SJSA1 (cell line): ENCODE data around the gene NAB1. TPM values are rescaled to one million over a fixed set of nuclear protein-coding genes. Genes with fewer than 3 reads are reported as not detected.

ENCODE experiments used
- DNase-seq, 2 experiments: peaks; one replicate each; pipeline ENCODE4 v3.0.0-alpha.2; 2015 to 2020; ENCODE audit warnings: low spot score in 2 of 2, low read depth in 1 of 2
- H3K27ac ChIP-seq: fragments of 250-450 bp; sonication (Bioruptor Pico); 2 replicates; pipeline ENCODE4 v1.5.1; 2020; ENCODE audit warnings: mild to moderate bottlenecking, moderate library complexity
- H3K27me3 ChIP-seq: fragments of 250-450 bp; sonication (Bioruptor Pico); replicated peaks from 2 replicates; pipeline ENCODE4 v1.5.1; 2020; ENCODE audit warnings: mild to moderate bottlenecking, moderate library complexity
- H3K36me3 ChIP-seq: fragments of 250-450 bp; sonication (Bioruptor Pico); 2 replicates; pipeline ENCODE4 v1.5.1; 2020; ENCODE audit warnings: mild to moderate bottlenecking
- H3K4me1 ChIP-seq: fragments of 250-450 bp; sonication (Bioruptor Pico); replicated peaks from 2 replicates; pipeline ENCODE4 v1.6.1; 2021; ENCODE audit warnings: mild to moderate bottlenecking
- H3K4me3 ChIP-seq: fragments of 250-450 bp; sonication (Bioruptor Pico); 2 replicates; pipeline ENCODE4 v1.5.1; 2020; ENCODE audit warnings: mild to moderate bottlenecking
- H3K9me3 ChIP-seq: fragments of 250-450 bp; sonication (Bioruptor Pico); replicated peaks from 2 replicates; pipeline ENCODE4 v1.5.1; 2020; ENCODE audit warnings: mild to moderate bottlenecking
- total RNA-seq: library from RNA; depleted of rRNA; stranded (reverse); fragments of >200 nt; shearing (Covaris generic); gene quantifications from 2 replicates; pipeline ENCODE4 v1.2.3, GENCODE V29; 2014

NAB1 gene
- total RNA-seq, 1 experiment from 2014 or later, result 31.2 TPM

DNA sequence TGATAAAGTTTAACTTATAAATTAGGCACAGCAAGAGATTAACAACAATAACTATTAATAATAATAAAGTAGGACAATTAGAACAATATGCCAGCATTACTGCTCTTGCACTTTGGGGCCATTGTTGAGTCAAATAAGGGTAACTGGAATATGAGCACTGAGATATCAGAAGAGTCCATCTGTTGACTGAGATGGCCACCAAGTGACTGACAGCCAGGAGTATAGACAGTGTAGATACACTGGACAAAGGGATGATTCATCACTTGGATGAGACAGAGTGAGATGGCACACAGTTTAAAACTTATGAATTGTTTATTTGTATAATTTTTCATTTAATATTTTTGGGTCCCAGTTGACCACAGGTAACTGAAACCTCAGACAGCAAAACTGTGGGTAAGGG, 20.0 kb downstream of the NAB1 start:
- Histone ChIP-seq H3K4me3 (no peak overlapping the region), H3K27ac (no peak overlapping the region), H3K36me3 (peaks cover 38% of the 10 kb centered on the region), H3K9me3 (no peaks in the 10 kb centered on the region), H3K27me3 (no peaks in the 10 kb centered on the region), H3K4me1 (peaks cover 5% of the 10 kb centered on the region)
- DNase-seq, result no peak

DNA sequence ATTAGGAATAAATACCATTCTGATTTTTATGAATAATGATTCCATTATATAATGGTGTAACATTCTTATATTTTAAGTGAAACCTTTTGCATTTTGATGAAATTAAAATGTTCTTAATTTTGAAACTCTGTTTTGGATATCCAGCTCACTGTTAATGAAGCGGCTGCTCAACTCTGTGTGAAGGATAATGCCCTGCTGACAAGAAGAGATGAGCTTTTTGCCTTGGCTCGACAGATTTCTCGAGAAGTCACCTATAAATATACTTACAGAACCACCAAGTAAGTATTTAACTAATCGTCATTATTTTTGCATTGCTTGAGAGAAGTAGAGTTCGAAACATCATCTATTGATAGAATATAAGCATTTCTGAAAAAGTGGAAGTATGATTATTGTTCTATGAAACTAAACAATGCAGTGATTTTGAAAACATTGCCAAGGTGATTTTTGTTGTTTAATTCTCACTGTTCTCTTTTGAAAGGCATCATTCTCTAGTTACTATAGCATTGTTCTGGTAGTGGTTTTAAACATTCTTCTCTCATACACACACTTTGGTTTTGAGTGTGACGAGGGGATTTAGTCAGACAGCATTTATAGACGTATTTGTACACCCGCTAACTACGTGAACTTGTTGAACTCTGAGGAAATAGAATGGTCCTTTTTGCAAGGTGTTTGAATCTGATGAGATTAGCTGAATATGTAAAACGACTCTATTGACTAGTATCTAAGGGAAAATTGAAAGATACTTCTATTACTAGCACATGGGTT, 21.5 kb downstream of the NAB1 start:
- peaks cover 3% of the 10 kb centered on the region; the same call in 1 of the 2 replicates for H3K4me1 ChIP-seq
- no peaks in the 10 kb centered on the region for H3K9me3 ChIP-seq
- no peak for DNase-seq
- peaks cover 48% of the 10 kb centered on the region for H3K36me3 ChIP-seq
- H3K4me3 ChIP-seq, result no peak overlapping the region
- no peaks in the 10 kb centered on the region for H3K27me3 ChIP-seq
- no peak overlapping the region for H3K27ac ChIP-seq

DNA sequence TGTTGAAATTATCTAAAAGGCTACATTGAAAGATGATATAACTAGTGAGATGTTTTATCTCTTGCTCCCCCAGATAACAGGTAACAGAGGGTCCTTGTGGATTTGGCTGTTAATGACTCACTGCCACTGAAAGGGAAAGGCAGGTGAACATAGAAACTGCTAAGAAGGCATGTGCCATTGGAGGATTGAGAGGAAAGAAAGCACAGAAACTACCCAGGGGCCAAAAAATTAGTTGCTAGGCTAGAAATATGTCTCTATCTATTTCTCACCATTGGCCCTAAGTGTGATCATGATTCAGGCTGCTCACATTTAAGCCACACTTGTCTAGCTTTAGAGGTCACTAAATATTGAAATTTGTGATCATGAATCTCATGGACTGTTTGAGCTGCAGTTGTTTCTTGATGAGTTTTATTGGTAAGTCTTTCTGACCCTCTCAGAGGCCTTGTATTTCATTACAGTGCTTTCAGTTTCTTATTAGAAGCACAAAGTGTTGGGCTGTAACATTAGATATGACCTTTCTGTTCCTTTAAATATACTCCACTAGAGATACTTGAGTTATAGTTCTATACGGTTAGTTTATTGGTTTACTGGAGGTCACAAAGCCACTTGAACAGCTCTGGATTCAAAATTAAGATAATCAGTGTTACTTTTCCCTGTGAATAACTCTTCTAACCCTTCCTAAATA, 26.2 kb downstream of the NAB1 start:
- no peaks in the 10 kb centered on the region for H3K4me1 ChIP-seq
- no peaks in the 10 kb centered on the region for H3K9me3 ChIP-seq
- DNase-seq, result no peak
- H3K36me3 ChIP-seq, result peaks cover 48% of the 10 kb centered on the region
- no peak overlapping the region for H3K27ac ChIP-seq
- H3K4me3 ChIP-seq, result no peak overlapping the region
- no peaks in the 10 kb centered on the region for H3K27me3 ChIP-seq

DNA sequence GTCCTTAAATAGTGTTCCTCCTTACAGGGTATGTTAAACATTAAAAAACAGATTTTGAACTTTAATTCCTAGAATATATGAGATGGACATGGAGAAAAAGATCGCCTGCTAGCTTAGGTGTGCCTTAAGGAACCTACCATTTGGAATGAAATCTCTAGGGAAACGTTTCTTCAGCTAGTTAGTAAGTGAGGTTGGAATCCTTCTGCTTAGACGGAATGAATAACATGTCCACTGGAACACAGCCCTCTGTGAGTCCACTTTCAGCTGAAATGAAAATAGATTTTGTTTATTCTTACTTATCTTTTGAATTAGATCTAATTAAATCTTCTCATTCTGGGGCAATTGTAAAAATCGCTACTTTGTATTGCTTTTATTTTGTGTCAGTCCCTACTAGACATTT, 28.4 kb downstream of the NAB1 start:
- Histone ChIP-seq H3K9me3 (no peaks in the 10 kb centered on the region), H3K27ac (no peak overlapping the region), H3K27me3 (no peaks in the 10 kb centered on the region), H3K4me3 (no peak overlapping the region), H3K36me3 (peaks cover 37% of the 10 kb centered on the region), H3K4me1 (no peaks in the 10 kb centered on the region)
- DNase-seq, result no peak

DNA sequence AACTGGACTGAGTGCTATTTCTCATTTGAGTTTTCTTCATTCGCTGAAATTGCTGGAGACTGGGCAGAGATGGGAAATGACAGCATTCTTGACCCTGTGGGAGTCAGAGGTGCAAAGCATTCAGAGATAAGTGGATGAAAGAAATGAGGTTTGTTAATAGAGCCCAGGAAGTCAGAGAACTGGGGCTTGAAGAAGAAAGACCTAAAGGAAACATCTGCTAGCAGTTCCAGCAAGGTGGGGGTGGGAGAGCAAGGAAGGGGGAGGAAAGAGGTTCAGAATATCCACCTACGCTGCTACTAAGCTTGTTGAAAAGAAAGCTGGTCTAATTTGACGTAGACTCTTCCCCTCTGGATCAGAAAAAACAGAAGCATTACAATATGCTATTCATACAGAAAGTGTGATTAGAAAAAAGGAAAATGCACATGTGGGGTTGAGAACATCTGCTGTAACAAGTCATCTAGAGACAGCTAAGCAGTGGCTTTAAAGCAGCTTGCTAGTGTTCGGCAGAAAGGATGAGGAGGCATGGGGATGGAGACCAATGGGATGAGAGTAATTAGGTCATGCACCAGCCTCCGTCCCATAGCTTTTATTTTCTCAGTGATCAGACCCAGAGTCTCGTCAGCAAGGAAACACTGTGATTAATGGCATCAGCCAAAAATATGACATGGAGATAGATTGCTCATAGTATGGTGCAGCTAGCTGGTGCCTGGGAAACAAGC, 29.7 kb downstream of the NAB1 start:
- H3K4me3 ChIP-seq, result no peak overlapping the region
- H3K4me1 ChIP-seq, result no peaks in the 10 kb centered on the region
- peaks cover 30% of the 10 kb centered on the region for H3K36me3 ChIP-seq
- no peak for DNase-seq
- no peaks in the 10 kb centered on the region for H3K27me3 ChIP-seq
- no peak overlapping the region for H3K27ac ChIP-seq
- no peaks in the 10 kb centered on the region for H3K9me3 ChIP-seq

DNA sequence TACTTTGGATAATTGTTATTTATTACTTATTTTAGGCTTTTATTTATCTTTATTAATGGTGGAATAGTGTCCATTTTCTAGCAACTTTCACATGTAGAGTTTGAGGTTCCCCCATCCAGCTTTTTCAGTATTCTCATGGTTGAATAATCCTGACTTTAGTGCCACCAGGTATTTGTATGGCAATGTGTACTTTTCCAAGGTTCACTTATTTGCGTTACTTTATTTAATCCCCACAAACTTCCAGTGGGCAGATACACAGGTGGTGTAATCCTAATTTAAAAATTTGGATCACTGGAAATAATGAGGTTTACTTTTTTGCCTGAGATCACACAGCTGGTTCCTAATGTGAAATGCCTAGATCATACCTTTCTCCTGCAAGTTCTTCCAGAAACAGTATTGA, 30.5 kb downstream of the NAB1 start:
- no peaks in the 10 kb centered on the region for H3K27me3 ChIP-seq
- H3K27ac ChIP-seq, result no peak overlapping the region
- H3K4me3 ChIP-seq, result no peak overlapping the region
- peaks cover 24% of the 10 kb centered on the region for H3K36me3 ChIP-seq
- no peaks in the 10 kb centered on the region for H3K4me1 ChIP-seq
- no peaks in the 10 kb centered on the region for H3K9me3 ChIP-seq
- no peak for DNase-seq

DNA sequence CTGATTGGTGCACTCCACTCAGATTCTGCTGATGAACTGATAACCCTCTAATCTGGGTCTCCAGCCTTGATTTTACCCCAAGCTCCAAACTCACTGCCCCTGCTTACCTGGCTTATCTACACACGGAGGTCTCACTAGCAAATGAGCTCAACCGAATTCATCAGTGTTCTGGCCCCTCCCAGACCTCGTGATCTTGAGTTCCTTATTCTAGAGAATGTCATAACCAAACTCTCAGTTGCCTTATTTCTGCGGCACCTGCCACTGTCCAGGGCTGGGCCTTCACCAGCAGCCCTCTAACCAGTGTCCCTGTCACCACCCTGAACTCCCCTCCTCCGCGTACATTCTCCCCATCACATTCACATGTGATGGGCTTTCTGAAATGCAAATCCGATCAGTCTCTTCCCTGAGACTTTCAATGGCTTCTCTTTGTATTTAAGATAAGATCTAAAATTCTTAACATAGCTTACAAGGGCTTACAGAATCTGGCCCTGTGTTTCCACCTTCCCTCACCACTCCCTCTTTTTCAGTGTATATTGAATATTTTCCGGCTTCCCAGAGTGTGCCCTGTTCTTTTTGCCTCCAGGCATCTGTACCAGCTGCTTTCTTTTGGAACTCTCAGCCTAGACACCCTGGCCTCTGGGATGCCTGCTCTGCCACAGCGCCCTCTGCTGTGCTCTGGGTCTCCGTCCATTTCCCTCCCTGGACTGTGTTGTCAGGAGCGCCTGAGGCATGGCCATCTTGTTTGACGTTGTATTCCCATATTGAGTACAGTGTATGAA, 31.1 kb downstream of the NAB1 start:
- DNase-seq, result peak; percentile 19 to 53
- Histone ChIP-seq H3K27me3 (no peaks in the 10 kb centered on the region), H3K36me3 (peaks cover 22% of the 10 kb centered on the region), H3K4me1 (no peaks in the 10 kb centered on the region), H3K27ac (no peak overlapping the region), H3K9me3 (no peaks in the 10 kb centered on the region), H3K4me3 (no peak overlapping the region)

DNA sequence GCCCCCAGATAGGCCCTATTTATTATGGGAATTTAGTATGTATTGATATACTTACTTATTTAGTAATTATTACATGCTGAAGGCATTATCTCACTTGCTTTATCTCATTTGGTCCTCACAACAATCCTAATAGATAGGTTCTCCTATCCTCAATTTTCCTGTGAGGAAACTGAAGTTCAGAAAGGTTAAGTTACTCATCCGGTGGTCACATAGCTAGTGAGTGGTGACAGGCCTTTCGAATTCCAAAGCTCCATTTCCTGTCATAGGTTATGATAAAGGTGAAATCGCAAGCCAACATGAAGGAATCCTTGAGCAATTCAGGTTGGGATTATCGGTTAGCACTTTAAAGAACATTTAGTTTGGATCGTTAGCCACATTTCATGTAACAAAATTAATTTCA, 33.3 kb downstream of the NAB1 start:
- H3K36me3 ChIP-seq, result peaks cover 16% of the 10 kb centered on the region
- no peaks in the 10 kb centered on the region for H3K9me3 ChIP-seq
- H3K27me3 ChIP-seq, result no peaks in the 10 kb centered on the region
- no peaks in the 10 kb centered on the region for H3K4me1 ChIP-seq
- no peak overlapping the region for H3K4me3 ChIP-seq
- DNase-seq, result no peak
- no peak overlapping the region for H3K27ac ChIP-seq

DNA sequence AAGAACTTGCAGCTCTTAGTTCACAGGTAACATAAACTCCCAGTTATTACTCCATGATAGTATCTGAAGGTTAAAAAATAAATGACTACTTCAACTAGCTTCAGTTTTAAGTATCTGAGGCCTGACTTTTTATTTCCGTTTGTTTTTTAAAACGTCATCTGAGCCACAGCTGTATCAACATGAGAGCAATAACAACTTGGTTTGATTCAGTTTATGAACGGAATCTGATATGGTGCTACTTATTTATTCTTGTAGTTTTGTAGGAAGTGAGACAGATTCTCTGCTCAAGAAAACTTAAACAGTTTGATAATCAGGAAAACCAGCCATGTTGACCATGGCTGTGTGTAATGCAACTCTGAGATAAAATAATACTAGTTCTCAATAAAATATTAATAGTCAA, 34.9 kb downstream of the NAB1 start:
- no peak for DNase-seq
- H3K36me3 ChIP-seq, result peaks cover 29% of the 10 kb centered on the region
- no peak overlapping the region for H3K4me3 ChIP-seq
- H3K4me1 ChIP-seq, result no peaks in the 10 kb centered on the region
- H3K27me3 ChIP-seq, result no peaks in the 10 kb centered on the region
- no peak overlapping the region for H3K27ac ChIP-seq
- H3K9me3 ChIP-seq, result no peaks in the 10 kb centered on the region

DNA sequence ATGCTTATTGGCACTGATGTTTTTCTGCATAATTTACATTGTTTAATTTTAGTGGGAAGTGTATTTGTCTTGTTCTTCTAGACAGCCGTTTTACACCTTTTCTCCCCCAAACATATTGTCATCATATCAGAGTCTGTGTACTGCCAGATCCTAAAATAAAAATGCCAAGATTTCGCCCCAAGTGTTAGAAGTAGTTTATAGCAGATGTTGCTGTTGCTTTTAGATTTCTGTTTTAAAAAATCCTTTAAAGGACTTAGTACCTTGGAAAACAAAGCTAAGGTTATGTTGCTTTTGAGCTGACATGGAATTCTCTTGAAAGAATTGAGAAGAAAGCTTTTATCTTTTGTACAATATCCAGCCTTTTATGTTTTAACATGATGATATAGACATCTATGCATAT, 36.0 kb downstream of the NAB1 start:
- no peak for DNase-seq
- no peaks in the 10 kb centered on the region for H3K4me1 ChIP-seq
- H3K27ac ChIP-seq, result no peak overlapping the region
- H3K36me3 ChIP-seq, result peaks cover 28% of the 10 kb centered on the region
- H3K9me3 ChIP-seq, result no peaks in the 10 kb centered on the region
- H3K4me3 ChIP-seq, result no peak overlapping the region
- H3K27me3 ChIP-seq, result no peaks in the 10 kb centered on the region

DNA sequence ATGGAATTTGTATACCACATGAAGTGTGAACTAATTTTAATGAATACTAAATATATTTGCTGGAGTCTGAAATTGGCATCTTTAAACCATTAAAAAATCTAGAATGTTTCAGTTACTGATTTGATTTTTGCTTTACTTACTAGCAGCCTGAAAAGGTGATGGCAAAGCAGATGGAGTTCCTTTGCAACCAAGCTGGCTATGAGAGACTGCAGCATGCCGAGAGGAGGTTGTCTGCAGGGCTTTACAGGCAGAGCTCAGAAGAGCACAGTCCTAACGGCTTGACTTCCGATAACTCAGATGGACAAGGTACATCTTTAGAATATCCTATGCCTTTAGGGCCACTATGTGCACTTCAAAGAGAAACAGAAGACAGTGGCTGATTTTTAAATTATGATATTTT, 36.5 kb downstream of the NAB1 start:
- H3K36me3 ChIP-seq, result peaks cover 31% of the 10 kb centered on the region
- no peak overlapping the region for H3K4me3 ChIP-seq
- no peak for DNase-seq
- H3K27me3 ChIP-seq, result no peaks in the 10 kb centered on the region
- no peak overlapping the region for H3K27ac ChIP-seq
- H3K9me3 ChIP-seq, result no peaks in the 10 kb centered on the region
- no peaks in the 10 kb centered on the region for H3K4me1 ChIP-seq

DNA sequence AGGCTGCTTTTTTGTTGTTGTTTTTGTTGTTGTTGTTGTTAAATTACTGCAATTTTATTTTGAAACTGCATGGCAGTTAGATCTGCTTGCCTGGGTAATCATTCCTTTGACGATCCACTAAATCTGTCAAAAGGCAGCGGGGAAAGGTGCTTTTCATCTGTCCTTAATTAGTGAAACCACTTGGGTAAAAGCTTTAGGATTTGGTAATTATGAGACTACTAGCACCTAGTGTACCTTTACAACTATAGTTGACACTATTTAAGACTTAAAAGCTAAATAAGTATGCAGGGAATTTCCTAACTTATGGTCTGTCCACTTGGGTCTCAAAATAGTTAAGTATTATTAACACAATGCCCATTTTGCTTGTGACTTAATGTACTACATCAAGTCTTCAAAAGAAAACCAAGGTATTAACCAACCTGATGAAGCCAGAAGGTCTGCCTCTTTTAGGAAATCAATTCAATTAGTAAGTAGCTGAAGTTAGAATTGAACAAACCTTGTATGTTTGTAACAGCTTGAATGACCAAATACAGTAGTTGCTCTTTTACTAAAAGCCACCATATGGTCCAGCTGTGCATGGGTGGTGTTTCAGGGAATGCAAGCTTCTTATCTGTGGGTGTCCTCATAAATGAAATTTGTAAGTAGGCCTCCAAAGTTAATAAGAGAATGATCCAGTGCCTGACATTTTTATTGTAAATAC, 44.8 kb downstream of the NAB1 start:
- H3K27me3 ChIP-seq, result no peaks in the 10 kb centered on the region
- DNase-seq, result no peak
- H3K4me1 ChIP-seq, result no peaks in the 10 kb centered on the region
- H3K27ac ChIP-seq, result no peak overlapping the region
- H3K9me3 ChIP-seq, result no peaks in the 10 kb centered on the region
- 0 out of 2 replicates have a peak, but pooled peaks cover 8% of the 10 kb centered on the region for H3K36me3 ChIP-seq
- H3K4me3 ChIP-seq, result no peak overlapping the region

DNA sequence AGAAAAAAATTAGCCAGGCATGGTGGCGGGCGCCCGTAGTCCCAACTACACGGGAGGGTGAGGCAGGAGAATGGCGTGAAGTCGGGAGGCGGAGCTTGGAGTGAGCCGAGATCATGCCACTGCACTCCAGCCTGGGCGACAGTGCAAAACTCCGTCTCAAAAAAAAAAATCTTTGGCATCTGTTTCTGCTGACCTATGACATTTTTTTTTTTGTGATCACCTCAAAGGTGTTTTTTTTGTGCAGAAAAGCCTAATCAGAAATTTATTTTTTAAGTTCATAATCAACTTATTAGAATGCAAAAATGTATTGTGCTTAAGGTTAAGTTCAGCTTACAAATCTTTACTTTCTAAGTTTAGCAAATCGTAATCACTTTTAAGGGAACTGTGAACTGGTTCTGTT, 45.6 kb downstream of the NAB1 start:
- no peaks in the 10 kb centered on the region for H3K9me3 ChIP-seq
- no peak for DNase-seq
- 0 out of 2 replicates have a peak, but pooled peaks cover 6% of the 10 kb centered on the region for H3K36me3 ChIP-seq
- no peak overlapping the region for H3K4me3 ChIP-seq
- no peak overlapping the region for H3K27ac ChIP-seq
- H3K27me3 ChIP-seq, result no peaks in the 10 kb centered on the region
- H3K4me1 ChIP-seq, result peaks cover 6% of the 10 kb centered on the region; the same call in 1 of the 2 replicates
